Ectodermal cell (in vitro differentiated cells): ENCODE results near the gene CASK.

Experiments
- H3K27ac ChIP-seq: 2 replicates; pipeline ENCODE4 v1.7.0; 2013; ENCODE audit warnings: mild to moderate bottlenecking, low read depth, low read length; ENCODE audit not compliant: insufficient read depth, poor library complexity, severe bottlenecking
- H3K27me3 ChIP-seq: 2 replicates; pipeline ENCODE4 v1.7.0; 2013; ENCODE audit warnings: mild to moderate bottlenecking, low read length; ENCODE audit not compliant: insufficient read depth, control insufficient read depth, poor library complexity, severe bottlenecking
- H3K36me3 ChIP-seq: one replicate; pipeline ENCODE4 v1.7.0; 2013; ENCODE audit warnings: low read length; ENCODE audit not compliant: control insufficient read depth, insufficient read depth
- H3K4me1 ChIP-seq: one replicate; pipeline ENCODE4 v1.7.0; 2013; ENCODE audit warnings: low read length; ENCODE audit not compliant: control insufficient read depth, insufficient read depth
- H3K4me3 ChIP-seq: 2 replicates; pipeline ENCODE4 v1.7.0; 2013; ENCODE audit warnings: low read depth, low read length, control low read depth; ENCODE audit not compliant: insufficient read depth
- H3K9me3 ChIP-seq: 2 replicates; pipeline ENCODE4 v1.7.0; 2013; ENCODE audit warnings: mild to moderate bottlenecking, low read length, moderate library complexity; ENCODE audit not compliant: control insufficient read depth
- WGBS, 2 experiments: methylation state at CpG; one replicate each; pipeline ENCODE4 v1.1.7; 2013; ENCODE audit warnings: missing lambda C conversion rate in 2 of 2; 5-methylcytosine and 5-hydroxymethylcytosine counted together

The CASK gene

GRCh38 chrX:41542135-41542534 is 381.2 kb downstream of the CASK start:
- no peak overlapping the region for H3K4me3 ChIP-seq
- no peaks in the 10 kb centered on the region for H3K9me3 ChIP-seq
- H3K36me3 ChIP-seq = no peaks in the 10 kb centered on the region
- H3K27ac ChIP-seq = no peak overlapping the region
- H3K27me3 ChIP-seq = no peaks in the 10 kb centered on the region
- 96 to 100% methylated on average over 3 of the region's 4 CpGs for WGBS, 2 experiments
- H3K4me1 ChIP-seq = no peaks in the 10 kb centered on the region

DNA sequence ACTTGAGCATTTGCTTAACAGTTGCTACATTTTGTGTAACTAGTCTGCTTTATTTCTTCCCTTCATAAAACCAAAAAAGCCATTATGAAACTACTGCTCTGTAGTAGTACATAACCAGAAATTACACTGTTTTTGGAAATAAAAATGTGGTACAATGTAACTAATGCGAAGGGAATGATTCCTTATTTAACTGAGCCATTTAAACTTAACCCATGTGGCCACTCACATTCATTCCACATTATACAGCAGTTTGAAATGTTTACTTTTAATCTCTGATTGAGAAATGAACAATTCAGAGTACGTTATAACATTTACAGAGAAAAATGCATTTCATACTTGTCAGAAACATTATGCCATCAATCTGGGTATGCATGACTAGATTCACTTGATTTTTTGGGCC is 382.0 kb downstream of the CASK start:
- H3K9me3 ChIP-seq = no peaks in the 10 kb centered on the region
- no peaks in the 10 kb centered on the region for H3K4me1 ChIP-seq
- H3K27me3 ChIP-seq = no peaks in the 10 kb centered on the region
- H3K36me3 ChIP-seq = no peaks in the 10 kb centered on the region
- no peak overlapping the region for H3K27ac ChIP-seq
- 83% methylated on average over 1 of the region's 2 CpGs; no CpG with 5 or more reads in 1 of the 2 experiments for WGBS, 2 experiments
- H3K4me3 ChIP-seq = no peak overlapping the region

DNA sequence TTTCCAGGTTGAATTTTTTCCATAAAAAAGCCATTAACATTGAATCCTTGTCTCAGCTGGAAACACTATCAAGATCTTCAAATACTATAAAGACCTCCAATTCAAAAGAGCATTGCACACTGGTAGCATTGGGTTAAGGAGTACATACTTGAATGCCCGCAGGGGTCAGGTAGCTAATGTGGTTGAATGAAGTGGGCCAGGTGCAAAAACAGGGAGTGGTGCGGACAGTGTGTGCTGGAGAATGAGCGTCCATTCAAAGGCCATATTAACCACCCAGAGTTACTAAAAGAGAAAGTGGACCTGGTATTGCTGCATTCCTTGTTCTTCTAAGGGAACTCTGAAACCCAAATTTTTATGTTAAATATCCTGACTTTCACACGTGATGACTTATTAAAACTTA is 384.6 kb downstream of the CASK start:
- Histone ChIP-seq H3K4me3 (no peak overlapping the region), H3K9me3 (no peaks in the 10 kb centered on the region), H3K27ac (no peak overlapping the region), H3K4me1 (no peaks in the 10 kb centered on the region), H3K27me3 (no peaks in the 10 kb centered on the region), H3K36me3 (no peaks in the 10 kb centered on the region)
- WGBS, 2 experiments = 97 to 100% methylated on average over 3 to 4 of the region's 4 CpGs

- H3K36me3 ChIP-seq = peaks cover 5% of the 10 kb centered on the region
- no peak overlapping the region for H3K4me3 ChIP-seq
- H3K4me1 ChIP-seq = no peaks in the 10 kb centered on the region
- no peak overlapping the region for H3K27ac ChIP-seq
- H3K27me3 ChIP-seq = no peaks in the 10 kb centered on the region
- no peaks in the 10 kb centered on the region for H3K9me3 ChIP-seq
Observed at GRCh38 chrX:41530085-41530484, 393.3 kb downstream of the CASK start.

GRCh38 chrX:41529221-41529620 is 394.1 kb downstream of the CASK start:
- Histone ChIP-seq H3K27ac (no peak overlapping the region), H3K4me1 (no peaks in the 10 kb centered on the region), H3K27me3 (no peaks in the 10 kb centered on the region), H3K36me3 (peaks cover 5% of the 10 kb centered on the region), H3K9me3 (no peaks in the 10 kb centered on the region), H3K4me3 (no peak overlapping the region)
- 96 to 97% methylated on average over 11 of the region's 11 CpGs for WGBS, 2 experiments

DNA sequence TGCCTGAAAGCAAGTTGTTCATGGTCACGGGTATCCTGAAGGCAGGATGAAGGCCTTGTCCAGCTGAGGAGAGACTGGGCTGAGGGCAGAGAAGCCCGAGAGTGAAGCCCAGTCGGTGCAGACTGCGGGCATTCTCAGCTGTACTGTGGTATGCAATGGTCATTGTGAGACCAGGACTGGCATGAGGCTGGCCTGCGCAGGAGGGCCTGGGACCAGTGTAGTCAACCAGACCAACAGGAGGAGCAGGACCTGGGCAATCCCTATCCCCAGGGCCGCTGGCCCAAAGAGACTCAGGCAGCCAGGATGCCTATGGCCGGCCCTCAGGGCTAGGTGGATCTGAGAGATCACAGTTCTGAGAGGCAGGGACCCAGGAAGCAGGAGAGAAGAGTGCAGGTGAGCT is 394.6 kb downstream of the CASK start:
- Histone ChIP-seq H3K27ac (no peak overlapping the region), H3K4me3 (no peak overlapping the region), H3K36me3 (peaks cover 5% of the 10 kb centered on the region), H3K4me1 (no peaks in the 10 kb centered on the region), H3K27me3 (no peaks in the 10 kb centered on the region), H3K9me3 (no peaks in the 10 kb centered on the region)
- 94% methylated on average over 7 of the region's 7 CpGs for WGBS, 2 experiments

DNA sequence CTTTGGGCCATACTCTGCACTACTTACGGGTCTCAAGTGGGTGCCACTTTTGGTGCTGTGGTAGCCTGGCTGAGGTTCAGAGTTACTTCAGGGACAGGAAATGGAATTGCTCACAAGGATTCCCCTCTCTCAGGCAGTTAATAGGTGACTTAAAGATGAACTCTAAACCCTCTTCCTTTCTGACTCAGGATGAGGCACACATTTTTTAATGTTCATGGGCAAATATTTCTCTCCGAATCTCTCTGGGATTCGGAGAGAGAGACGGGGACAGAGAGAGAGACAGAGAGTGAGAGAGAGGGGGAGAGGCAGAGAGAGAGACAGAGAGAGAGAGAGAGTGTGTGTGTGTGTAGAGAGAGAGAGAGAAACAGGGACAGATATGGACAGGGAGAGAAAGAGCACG is 396.4 kb downstream of the CASK start:
- 98 to 99% methylated on average over 4 to 5 of the region's 5 CpGs for WGBS, 2 experiments
- H3K27me3 ChIP-seq = no peaks in the 10 kb centered on the region
- no peaks in the 10 kb centered on the region for H3K9me3 ChIP-seq
- no peak overlapping the region for H3K4me3 ChIP-seq
- H3K36me3 ChIP-seq = peaks cover 5% of the 10 kb centered on the region
- H3K4me1 ChIP-seq = no peaks in the 10 kb centered on the region
- H3K27ac ChIP-seq = no peak overlapping the region

GRCh38 chrX:41526271-41526670 is 397.1 kb downstream of the CASK start:
- Histone ChIP-seq H3K36me3 (peaks cover 5% of the 10 kb centered on the region), H3K9me3 (no peaks in the 10 kb centered on the region), H3K4me1 (no peaks in the 10 kb centered on the region), H3K27ac (no peak overlapping the region), H3K27me3 (no peaks in the 10 kb centered on the region), H3K4me3 (no peak overlapping the region)
- 94 to 98% methylated on average over 2 of the region's 2 CpGs for WGBS, 2 experiments

- H3K9me3 ChIP-seq = no peaks in the 10 kb centered on the region
- H3K27ac ChIP-seq = no peak overlapping the region
- no peaks in the 10 kb centered on the region for H3K4me1 ChIP-seq
- no peaks in the 10 kb centered on the region for H3K27me3 ChIP-seq
- 78 to 87% methylated on average over 3 to 4 of the region's 4 CpGs for WGBS, 2 experiments
- H3K36me3 ChIP-seq = no peaks in the 10 kb centered on the region
- no peak overlapping the region for H3K4me3 ChIP-seq
Observed at GRCh38 chrX:41522671-41523070, 400.7 kb downstream of the CASK start.

GRCh38 chrX:41522081-41522480 is 401.3 kb downstream of the CASK start:
- no peaks in the 10 kb centered on the region for H3K27me3 ChIP-seq
- WGBS, 2 experiments = 81 to 95% methylated on average over 2 of the region's 2 CpGs
- H3K4me1 ChIP-seq = no peaks in the 10 kb centered on the region
- no peak overlapping the region for H3K4me3 ChIP-seq
- H3K36me3 ChIP-seq = no peaks in the 10 kb centered on the region
- H3K27ac ChIP-seq = no peak overlapping the region
- no peaks in the 10 kb centered on the region for H3K9me3 ChIP-seq

DNA sequence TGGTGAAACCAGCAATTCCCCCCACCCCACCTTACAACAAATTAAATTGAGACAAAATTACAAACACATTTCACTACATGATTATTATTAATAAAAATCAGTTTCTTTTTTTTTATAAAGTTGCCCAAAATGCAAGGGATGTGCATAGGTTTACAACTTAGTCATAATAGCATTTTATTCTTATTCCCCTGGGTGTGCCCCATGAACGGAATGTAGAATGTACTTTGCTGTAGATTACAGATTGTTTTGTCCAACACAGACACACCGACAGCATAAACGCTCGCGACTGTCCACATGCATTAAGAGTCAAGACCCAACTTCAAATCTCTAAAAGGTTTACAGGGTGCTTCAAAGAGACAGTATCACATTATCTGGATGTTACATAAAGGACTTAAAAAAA is 403.9 kb downstream of the CASK start:
- no peaks in the 10 kb centered on the region for H3K27me3 ChIP-seq
- H3K4me3 ChIP-seq = no peak overlapping the region
- H3K4me1 ChIP-seq = no peaks in the 10 kb centered on the region
- no peaks in the 10 kb centered on the region for H3K36me3 ChIP-seq
- no peaks in the 10 kb centered on the region for H3K9me3 ChIP-seq
- 83% methylated on average over 5 of the region's 5 CpGs; no CpG with 5 or more reads in 1 of the 2 experiments for WGBS, 2 experiments
- no peak overlapping the region for H3K27ac ChIP-seq
